Tibial nerve (tissue), 4 donors: ENCODE measurements around the gene CCDC180.

Source experiments
- EP300 ChIP-seq, 2 donors: sonication (generic); formaldehyde crosslinking; IDR thresholded peaks; one replicate each; pipeline ENCODE4 v1.6.1; 2017; ENCODE audit warnings: antibody characterized with exemption in 2 of 2, mild to moderate bottlenecking in 1 of 2
- POLR2A ChIP-seq, 2 donors: fragments of 450-650 bp; IDR thresholded peaks; one replicate each; pipeline ENCODE4 v1.6.1; 2017; ENCODE audit warnings: antibody characterized with exemption in 2 of 2, mild to moderate bottlenecking in 2 of 2, moderate library complexity in 2 of 2
- TF ChIP-seq, protein P1 (sequence below), 5 experiments: fragments of 200-600 bp in 3 of 5; fragments of 450-650 bp in 2 of 5; sonication (generic) in 3 of 5; IDR thresholded peaks; one replicate each; pipeline ENCODE4 v1.5.1; 2016 to 2019; ENCODE audit warnings: antibody characterized with exemption in 5 of 5, mild to moderate bottlenecking in 3 of 5, moderate library complexity in 2 of 5

DNA sequence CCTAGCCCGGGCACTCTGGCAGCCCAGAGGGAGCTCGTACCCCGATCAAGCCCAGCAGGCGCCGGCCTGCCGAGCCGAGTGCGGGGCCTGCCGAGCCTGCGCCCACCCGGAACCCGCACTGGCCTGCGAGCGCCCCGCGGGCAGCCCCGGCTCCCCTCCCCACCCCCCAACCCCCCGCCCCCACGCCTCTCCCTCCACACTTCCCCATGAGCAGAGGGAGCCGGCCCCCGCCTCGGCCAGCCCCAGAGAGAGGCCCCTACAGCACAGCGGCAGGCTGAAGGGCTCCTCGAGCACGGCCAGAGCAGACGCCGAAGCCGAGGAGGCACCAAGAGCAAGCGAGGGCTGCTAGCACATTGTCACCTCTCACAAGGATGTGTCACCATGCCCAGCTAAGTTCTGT lies 36.2 kb upstream of the CCDC180 start:
- TF ChIP-seq, protein P1, sequence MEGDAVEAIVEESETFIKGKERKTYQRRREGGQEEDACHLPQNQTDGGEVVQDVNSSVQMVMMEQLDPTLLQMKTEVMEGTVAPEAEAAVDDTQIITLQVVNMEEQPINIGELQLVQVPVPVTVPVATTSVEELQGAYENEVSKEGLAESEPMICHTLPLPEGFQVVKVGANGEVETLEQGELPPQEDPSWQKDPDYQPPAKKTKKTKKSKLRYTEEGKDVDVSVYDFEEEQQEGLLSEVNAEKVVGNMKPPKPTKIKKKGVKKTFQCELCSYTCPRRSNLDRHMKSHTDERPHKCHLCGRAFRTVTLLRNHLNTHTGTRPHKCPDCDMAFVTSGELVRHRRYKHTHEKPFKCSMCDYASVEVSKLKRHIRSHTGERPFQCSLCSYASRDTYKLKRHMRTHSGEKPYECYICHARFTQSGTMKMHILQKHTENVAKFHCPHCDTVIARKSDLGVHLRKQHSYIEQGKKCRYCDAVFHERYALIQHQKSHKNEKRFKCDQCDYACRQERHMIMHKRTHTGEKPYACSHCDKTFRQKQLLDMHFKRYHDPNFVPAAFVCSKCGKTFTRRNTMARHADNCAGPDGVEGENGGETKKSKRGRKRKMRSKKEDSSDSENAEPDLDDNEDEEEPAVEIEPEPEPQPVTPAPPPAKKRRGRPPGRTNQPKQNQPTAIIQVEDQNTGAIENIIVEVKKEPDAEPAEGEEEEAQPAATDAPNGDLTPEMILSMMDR (IDR thresholded peaks at IDR 0.05): no peak
- TF ChIP-seq POLR2A (IDR thresholded peaks at IDR 0.05) (no peak), EP300 (IDR thresholded peaks at IDR 0.05) (no peak)
